Hepatocyte (in vitro differentiated cells): ENCODE measurements around the gene LDLRAD1. TPM values are rescaled to one million over a fixed set of nuclear protein-coding genes. Genes with fewer than 3 reads are reported as not detected.

Source experiments
- DNase-seq: peaks from one replicate; pipeline ENCODE4 v3.0.0-alpha.2; 2016; ENCODE audit warnings: low spot score
- H2AFZ ChIP-seq: fragments of 200-600 bp; sonication (generic); 2 replicates; pipeline ENCODE4 v1.6.0; 2016; ENCODE audit warnings: antibody characterized with exemption, mild to moderate bottlenecking
- H3K27ac ChIP-seq: fragments of 200-600 bp; sonication (generic); 2 replicates; pipeline ENCODE4 v1.5.1; 2016; ENCODE audit warnings: mild to moderate bottlenecking
- H3K27me3 ChIP-seq: fragments of 200-600 bp; sonication (generic); 2 replicates; pipeline ENCODE4 v1.6.1; 2016
- H3K36me3 ChIP-seq: fragments of 200-600 bp; sonication (generic); replicated peaks from 2 replicates; pipeline ENCODE4 v1.5.1; 2016; ENCODE audit warnings: low read depth; ENCODE audit not compliant: insufficient read depth
- H3K4me1 ChIP-seq: fragments of 200-600 bp; sonication (generic); 2 replicates; pipeline ENCODE4 v1.5.1; 2016; ENCODE audit warnings: mild to moderate bottlenecking, moderate library complexity; ENCODE audit not compliant: insufficient read depth
- H3K4me2 ChIP-seq: fragments of 200-600 bp; sonication (generic); 2 replicates; pipeline ENCODE4 v1.6.0; 2016
- H3K4me3 ChIP-seq: fragments of 200-600 bp; sonication (generic); 2 replicates; pipeline ENCODE4 v1.5.1; 2016; ENCODE audit warnings: mild to moderate bottlenecking
- H3K79me2 ChIP-seq: fragments of 200-600 bp; sonication (generic); 2 replicates; pipeline ENCODE4 v1.6.0; 2017; ENCODE audit warnings: mild to moderate bottlenecking
- H3K9me2 ChIP-seq: fragments of 200-600 bp; sonication (generic); replicated peaks from 2 replicates; pipeline ENCODE4 v1.6.0; 2017; ENCODE audit warnings: mild to moderate bottlenecking; ENCODE audit not compliant: insufficient read depth
- H3K9me3 ChIP-seq: fragments of 200-600 bp; sonication (generic); 2 replicates; pipeline ENCODE4 v1.5.1; 2016; ENCODE audit warnings: low read depth, mild to moderate bottlenecking
- H4K20me1 ChIP-seq: fragments of 200-600 bp; sonication (generic); 2 replicates; pipeline ENCODE4 v1.6.0; 2016; ENCODE audit warnings: mild to moderate bottlenecking; ENCODE audit not compliant: insufficient read depth, poor library complexity, severe bottlenecking
- EZH2 ChIP-seq: fragments of 200-600 bp; sonication (generic); IDR thresholded peaks from 2 replicates; pipeline ENCODE4 v1.6.1; 2016; ENCODE audit warnings: antibody characterized with exemption, mild to moderate bottlenecking, borderline replicate concordance
- EZH2phosphoT487 ChIP-seq: fragments of 200-600 bp; sonication (generic); IDR thresholded peaks from one replicate; pipeline ENCODE4 v1.6.1; 2018; ENCODE audit warnings: antibody characterized with exemption, mild to moderate bottlenecking, low read depth, moderate library complexity; ENCODE audit not compliant: unreplicated experiment, severe bottlenecking
- WGBS: methylation state at CpG from one replicate; pipeline ENCODE4 v1.1.6; 2016; ENCODE audit warnings: low lambda C conversion rate; ENCODE audit errors: missing lambda C conversion rate; 5-methylcytosine and 5-hydroxymethylcytosine counted together
- polyA plus RNA-seq: library from polyadenylated mRNA; unstranded; fragments of >200 nt; fragmentation: Nextera tagmentation; extraction: Ambion mirVana; gene quantifications from 2 replicates; pipeline ENCODE4 v1.2.1, GENCODE V29; 2016
- total RNA-seq: library from RNA; depleted of rRNA; stranded (reverse); fragments of >200 nt; gene quantifications from 2 replicates; pipeline ENCODE4 v1.2.3, GENCODE V29; 2014
- TF ChIP-seq, protein P1 (sequence below): fragments of 200-600 bp; sonication (generic); IDR thresholded peaks from 2 replicates; pipeline ENCODE4 v1.5.1; 2016; ENCODE audit warnings: antibody characterized with exemption, mild to moderate bottlenecking; ENCODE audit not compliant: poor library complexity

LDLRAD1 gene
- total and polyA plus RNA-seq, 2 experiments from 2014 or later: 0.82 to 1.7 TPM

DNA sequence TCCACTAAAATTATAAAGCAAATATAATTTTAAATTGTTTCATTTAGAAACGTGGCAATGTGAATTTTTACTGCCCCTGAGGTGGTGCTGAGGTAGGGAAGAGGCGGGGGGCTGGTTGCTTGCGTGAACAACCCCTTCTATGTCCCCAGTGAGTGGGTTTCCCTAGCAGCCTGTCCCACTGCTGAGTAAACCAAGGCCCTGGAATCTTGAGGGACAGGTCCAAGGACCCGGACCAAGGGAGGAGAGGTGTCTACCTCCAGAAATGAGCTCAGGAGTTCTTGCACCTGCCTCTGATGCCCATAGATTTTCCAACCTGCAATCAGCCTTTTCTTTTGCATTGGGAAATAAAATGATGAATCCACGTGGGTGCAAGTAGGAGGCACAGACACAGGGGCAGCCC, 649 bp upstream of the LDLRAD1 start:
- Histone ChIP-seq H3K4me2 (no peak overlapping the region), H3K27me3 (no peaks in the 10 kb centered on the region), H3K9me2 (no peaks in the 10 kb centered on the region), H3K9me3 (no peaks in the 10 kb centered on the region), H3K4me1 (peaks cover 13% of the 10 kb centered on the region), H3K36me3 (no peaks in the 10 kb centered on the region), H4K20me1 (no peaks in the 10 kb centered on the region), H3K4me3 (no peak overlapping the region), H3K27ac (no peak overlapping the region), H3K79me2 (no peaks in the 10 kb centered on the region), H2AFZ (no peak overlapping the region)
- no peak for TF ChIP-seq EZH2
- no peak for TF ChIP-seq EZH2phosphoT487
- TF ChIP-seq, protein P1, sequence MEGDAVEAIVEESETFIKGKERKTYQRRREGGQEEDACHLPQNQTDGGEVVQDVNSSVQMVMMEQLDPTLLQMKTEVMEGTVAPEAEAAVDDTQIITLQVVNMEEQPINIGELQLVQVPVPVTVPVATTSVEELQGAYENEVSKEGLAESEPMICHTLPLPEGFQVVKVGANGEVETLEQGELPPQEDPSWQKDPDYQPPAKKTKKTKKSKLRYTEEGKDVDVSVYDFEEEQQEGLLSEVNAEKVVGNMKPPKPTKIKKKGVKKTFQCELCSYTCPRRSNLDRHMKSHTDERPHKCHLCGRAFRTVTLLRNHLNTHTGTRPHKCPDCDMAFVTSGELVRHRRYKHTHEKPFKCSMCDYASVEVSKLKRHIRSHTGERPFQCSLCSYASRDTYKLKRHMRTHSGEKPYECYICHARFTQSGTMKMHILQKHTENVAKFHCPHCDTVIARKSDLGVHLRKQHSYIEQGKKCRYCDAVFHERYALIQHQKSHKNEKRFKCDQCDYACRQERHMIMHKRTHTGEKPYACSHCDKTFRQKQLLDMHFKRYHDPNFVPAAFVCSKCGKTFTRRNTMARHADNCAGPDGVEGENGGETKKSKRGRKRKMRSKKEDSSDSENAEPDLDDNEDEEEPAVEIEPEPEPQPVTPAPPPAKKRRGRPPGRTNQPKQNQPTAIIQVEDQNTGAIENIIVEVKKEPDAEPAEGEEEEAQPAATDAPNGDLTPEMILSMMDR: no peak
- DNase-seq: no peak
- 81% methylated on average over 5 of the region's 5 CpGs for WGBS

DNA sequence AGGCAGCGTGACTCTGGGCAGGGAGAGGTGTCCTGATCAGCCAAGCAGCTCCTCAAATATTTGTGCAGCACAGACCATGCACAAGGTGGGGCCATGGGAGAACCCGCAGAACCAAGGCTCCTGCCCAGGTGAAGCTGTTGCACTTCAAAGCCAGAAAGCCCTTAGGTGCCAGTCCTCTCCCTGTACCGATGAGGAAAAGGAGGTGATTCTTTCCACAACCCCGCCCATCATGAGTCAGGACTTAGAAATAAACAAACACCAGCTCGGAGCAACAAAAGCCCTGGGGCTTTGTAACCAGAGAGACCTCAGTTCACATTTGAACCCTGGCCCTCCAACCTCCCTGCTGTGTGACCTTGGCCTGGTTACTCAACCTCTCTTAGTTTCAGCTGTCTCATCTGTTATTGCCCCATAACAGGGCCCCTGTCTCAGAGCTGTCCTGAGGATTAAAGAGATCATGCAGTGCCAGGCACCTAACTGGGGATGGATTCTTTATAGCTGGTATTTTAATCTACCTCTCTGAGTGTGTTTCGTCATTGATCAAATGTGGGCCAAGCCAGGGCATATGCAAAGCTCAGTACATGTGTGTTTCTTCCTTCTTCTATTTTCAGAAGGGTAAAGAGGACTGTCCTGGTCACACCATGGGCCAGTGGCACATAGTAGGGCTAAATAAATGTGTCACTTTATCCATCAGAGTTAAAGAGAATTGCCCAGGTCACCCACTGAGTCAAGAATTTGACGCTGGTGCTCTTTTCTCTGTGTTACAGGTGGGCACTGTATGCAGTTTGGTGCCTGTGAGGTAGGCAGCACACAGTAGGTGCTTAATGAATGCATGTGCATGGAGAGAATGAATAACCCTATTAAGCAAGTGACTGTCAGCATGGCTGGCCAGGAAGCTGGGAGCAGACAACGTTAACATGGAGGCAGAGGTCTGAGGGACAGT, 1.4 kb downstream of the LDLRAD1 start:
- WGBS: 42% methylated on average over 8 of the region's 8 CpGs
- H3K27me3 ChIP-seq: no peaks in the 10 kb centered on the region
- TF ChIP-seq, protein P1: no peak
- TF ChIP-seq EZH2 (no peak), EZH2phosphoT487 (no peak)
- peak overlapping the region; percentile 39 for H3K27ac ChIP-seq
- H3K79me2 ChIP-seq: no peaks in the 10 kb centered on the region
- peaks cover 13% of the 10 kb centered on the region for H3K4me1 ChIP-seq
- no peak overlapping the region for H2AFZ ChIP-seq
- DNase-seq: peak; percentile 81
- H3K4me2 ChIP-seq: no peak overlapping the region
- H3K9me2 ChIP-seq: no peaks in the 10 kb centered on the region
- no peaks in the 10 kb centered on the region for H4K20me1 ChIP-seq
- H3K9me3 ChIP-seq: no peaks in the 10 kb centered on the region
- H3K4me3 ChIP-seq: no peak overlapping the region
- no peaks in the 10 kb centered on the region for H3K36me3 ChIP-seq

DNA sequence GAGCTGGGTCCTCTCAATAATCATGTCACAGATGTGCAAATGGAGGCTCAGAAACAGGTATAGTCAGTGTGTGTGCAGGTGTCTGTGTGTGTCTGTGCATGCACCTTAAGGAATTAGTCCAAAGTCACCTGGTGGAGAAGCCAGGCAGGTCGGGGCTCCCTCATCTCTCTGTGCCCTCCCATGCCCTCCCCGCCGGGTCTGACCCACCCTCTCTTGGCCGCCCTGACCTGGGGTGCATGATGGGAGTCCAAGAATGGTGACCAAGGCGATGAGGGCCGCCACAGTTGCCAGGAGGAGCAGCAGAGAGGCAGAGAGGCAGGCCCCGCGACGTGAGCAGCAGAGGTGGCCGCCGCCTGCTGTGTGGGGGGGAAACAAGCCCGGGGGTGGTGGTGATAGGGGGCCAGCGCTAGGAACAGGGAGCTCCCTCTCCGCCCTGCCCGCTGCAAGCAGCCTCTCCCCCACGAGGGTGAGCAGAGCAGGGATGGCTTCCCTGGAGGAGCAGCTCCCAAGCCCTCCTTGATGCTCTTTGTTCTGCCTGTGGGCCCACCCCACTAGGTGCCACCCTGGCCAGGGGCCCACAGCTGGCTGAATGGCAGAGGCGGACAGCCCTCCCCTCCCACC, 3.9 kb downstream of the LDLRAD1 start:
- Histone ChIP-seq H3K4me1 (peaks cover 13% of the 10 kb centered on the region), H3K4me3 (no peak overlapping the region), H4K20me1 (no peaks in the 10 kb centered on the region), H3K27me3 (no peaks in the 10 kb centered on the region), H2AFZ (no peak overlapping the region), H3K9me3 (no peaks in the 10 kb centered on the region), H3K27ac (no peak overlapping the region), H3K4me2 (no peak overlapping the region), H3K9me2 (no peaks in the 10 kb centered on the region), H3K79me2 (no peaks in the 10 kb centered on the region), H3K36me3 (no peaks in the 10 kb centered on the region)
- DNase-seq: no peak
- 81% methylated on average over 12 of the region's 17 CpGs for WGBS
- TF ChIP-seq, protein P1: no peak
- TF ChIP-seq EZH2 (no peak), EZH2phosphoT487 (no peak)
